Common myeloid progenitor, CD34-positive (primary cell): Measurements from ENCODE around the gene NOG.

Experiments
- CTCF ChIA-PET: fragments of 350-600 bp; sonication (Branson Sonifier 250); formaldehyde crosslinking; loops from one replicate; lab custom pipeline; 2021; ENCODE audit warnings: antibody characterized with exemption; lab: Charles Lee
- POLR2A ChIA-PET: fragments of 350-600 bp; sonication (Branson Sonifier 250); formaldehyde crosslinking; loops from one replicate; lab custom pipeline; 2021; ENCODE audit warnings: antibody characterized with exemption; lab: Charles Lee
- DNase-seq, 3 donors: peaks; one replicate each; pipeline versions ENCODE4 v3.0.0 to v3.0.0-alpha.2; 2013
- H3K27ac ChIP-seq, 2 experiments: 1 replicate in 1 of 2; 2 replicates in 1 of 2; pipeline ENCODE4 v1.7.0; 2013; ENCODE audit warnings: inconsistent platforms in 2 of 2, low read length in 2 of 2, mild to moderate bottlenecking in 2 of 2, low read depth in 1 of 2, moderate library complexity in 1 of 2; ENCODE audit not compliant: severe bottlenecking in 2 of 2, insufficient read depth in 1 of 2, poor library complexity in 1 of 2
- H3K27me3 ChIP-seq, 5 experiments: replicated peaks in 2 of 5; 1 replicate in 3 of 5; 2 replicates in 2 of 5; pipeline versions ENCODE4 v1.6.1 to v1.7.0; 2013; ENCODE audit warnings: low read length in 4 of 5, mild to moderate bottlenecking in 2 of 5, moderate library complexity in 2 of 5, inconsistent platforms in 1 of 5; ENCODE audit not compliant: insufficient read depth in 5 of 5, control insufficient read depth in 4 of 5
- H3K36me3 ChIP-seq, 4 experiments: 1 replicate in 2 of 4; 2 replicates in 2 of 4; pipeline versions ENCODE4 v1.6.1 to v1.7.0; 2013; ENCODE audit warnings: low read length in 3 of 4, control low read depth in 1 of 4, mild to moderate bottlenecking in 1 of 4; ENCODE audit not compliant: control insufficient read depth in 4 of 4, insufficient read depth in 4 of 4
- H3K4me1 ChIP-seq, 4 experiments: 1 replicate in 3 of 4; 2 replicates in 1 of 4; pipeline versions ENCODE4 v1.6.1 to v1.7.1; 2013; ENCODE audit warnings: low read length in 3 of 4, mild to moderate bottlenecking in 3 of 4, control low read depth in 1 of 4, inconsistent platforms in 1 of 4, moderate library complexity in 1 of 4; ENCODE audit not compliant: control insufficient read depth in 4 of 4, insufficient read depth in 4 of 4; ENCODE audit errors: control extremely low read depth in 1 of 4
- H3K4me3 ChIP-seq, 7 experiments: 1 replicate in 4 of 7; 2 replicates in 3 of 7; pipeline versions ENCODE4 v1.5.1 to v1.7.0; 2013; ENCODE audit warnings: mild to moderate bottlenecking in 7 of 7, low read length in 6 of 7, moderate library complexity in 6 of 7, inconsistent platforms in 2 of 7, low read depth in 2 of 7, control low read depth in 1 of 7; ENCODE audit not compliant: insufficient read depth in 4 of 7, control insufficient read depth in 1 of 7; ENCODE audit errors: extremely low read depth in 1 of 7
- H3K9me3 ChIP-seq, 5 experiments: 1 replicate in 4 of 5; 2 replicates in 1 of 5; pipeline versions ENCODE4 v1.6.1 to v1.7.1; 2013; ENCODE audit warnings: low read length in 4 of 5, mild to moderate bottlenecking in 2 of 5, inconsistent platforms in 1 of 5, low read depth in 1 of 5, moderate library complexity in 1 of 5; ENCODE audit not compliant: control insufficient read depth in 4 of 5, insufficient read depth in 2 of 5; ENCODE audit errors: control extremely low read depth in 1 of 5
- WGBS: methylation state at CpG from one replicate; pipeline ENCODE4 v1.1.5; 2013; ENCODE audit not compliant: insufficient coverage; 5-methylcytosine and 5-hydroxymethylcytosine counted together

NOG gene

GRCh38 chr17:56641373-56641772 is 47.9 kb downstream of the NOG start:
- no peak for DNase-seq
- H3K36me3 ChIP-seq, result no peaks in the 10 kb centered on the region
- H3K9me3 ChIP-seq, result no peaks in the 10 kb centered on the region
- no peak overlapping the region for H3K27ac ChIP-seq
- peaks cover 0 to 3% (median 0%) of the 10 kb centered on the region in 4 experiments for H3K4me1 ChIP-seq
- H3K27me3 ChIP-seq, result no peaks in the 10 kb centered on the region
- POLR2A ChIA-PET, result no interaction called here
- no peak overlapping the region for H3K4me3 ChIP-seq
- CTCF ChIA-PET, result interaction anchor here (1.6 to 2.4 kb wide), 2 partner anchors 13 to 58 kb away, joined by 3 to 9 read pairs; no protein-coding TSS in a partner anchor

- POLR2A ChIA-PET, result no interaction called here
- Histone ChIP-seq H3K4me1 (peaks cover 0 to 3% (median 0%) of the 10 kb centered on the region in 4 experiments), H3K36me3 (no peaks in the 10 kb centered on the region), H3K27me3 (no peaks in the 10 kb centered on the region), H3K9me3 (no peaks in the 10 kb centered on the region), H3K27ac (no peak overlapping the region), H3K4me3 (no peak overlapping the region)
- 100% methylated on average over 2 of the region's 2 CpGs for WGBS
- CTCF ChIA-PET, result no interaction called here
- DNase-seq, result no peak
These were observed 48.4 kb downstream of the NOG start for GRCh38 chr17:56641894-56642293.

- peaks cover 0 to 3% (median 0%) of the 10 kb centered on the region in 4 experiments for H3K4me1 ChIP-seq
- H3K27ac ChIP-seq, result no peak overlapping the region
- ChIA-PET POLR2A (no interaction called here), CTCF (no interaction called here)
- no peaks in the 10 kb centered on the region for H3K9me3 ChIP-seq
- H3K4me3 ChIP-seq, result no peak overlapping the region
- DNase-seq, result no peak
- H3K27me3 ChIP-seq, result no peaks in the 10 kb centered on the region
- no CpG with 5 or more reads among the region's 3 CpGs for WGBS
- H3K36me3 ChIP-seq, result no peaks in the 10 kb centered on the region
These were observed 48.9 kb downstream of the NOG start for GRCh38 chr17:56642424-56642823.
